ENCODE measurements around the gene ZNF814. TPM values are rescaled to one million over a fixed set of nuclear protein-coding genes. Genes with fewer than 3 reads are reported as not detected.

Gene ZNF814
- 3.9 and 6.1 TPM in 2 replicates for total RNA-seq
- 5.5 and 7.8 TPM in 2 replicates for polyA plus RNA-seq
- polyA plus RNA-seq (2012) = 6.4 and 10.5 TPM in 2 replicates
- polyA minus RNA-seq (ENCODE audit: low replicate concordance) = 4.6 and 10.3 TPM in 2 replicates

- Histone ChIP-seq H3K9me3 (ENCODE audit: control insufficient read depth, insufficient read depth, low read depth, low read length) (no peaks in the 10 kb centered on the region), H3K79me2 (ENCODE audit: control insufficient read depth, insufficient read depth, low read length) (peaks cover 15% of the 10 kb centered on the region), H3K27me3 (ENCODE audit: control insufficient read depth, insufficient read depth, low read length) (no peaks in the 10 kb centered on the region), H2AFZ (ENCODE audit: low read length) (peak within 1 kb of the TSS; percentile 94), H3K4me3 (replicated peaks in 1 of 4; ENCODE audit: control extremely low read depth in 1 of 4, insufficient read depth in 1 of 4, low read depth in 3 of 4, low read length in 4 of 4) (peak within 1 kb of the TSS; percentile 76 to 84 (median 82)), H3K36me3 (ENCODE audit: control insufficient read depth, insufficient read depth, low read length) (no peaks in the 10 kb centered on the region), H4K20me1 (ENCODE audit: control insufficient read depth, extremely low read depth, insufficient read depth, low read length) (no peaks in the 10 kb centered on the region), H3K27ac (ENCODE audit: insufficient read depth, low read length) (peak within 1 kb of the TSS; percentile 77), H3K4me2 (ENCODE audit: extremely low read depth, insufficient read depth, low read length) (peak within 1 kb of the TSS; percentile 84), H3K9ac (ENCODE audit: insufficient read depth, low read length) (peak within 1 kb of the TSS; percentile 64), H3K4me1 (ENCODE audit: control insufficient read depth, extremely low read depth, insufficient read depth, low read length) (no peaks in the 10 kb centered on the region)
- TF ChIP-seq, protein P1, sequence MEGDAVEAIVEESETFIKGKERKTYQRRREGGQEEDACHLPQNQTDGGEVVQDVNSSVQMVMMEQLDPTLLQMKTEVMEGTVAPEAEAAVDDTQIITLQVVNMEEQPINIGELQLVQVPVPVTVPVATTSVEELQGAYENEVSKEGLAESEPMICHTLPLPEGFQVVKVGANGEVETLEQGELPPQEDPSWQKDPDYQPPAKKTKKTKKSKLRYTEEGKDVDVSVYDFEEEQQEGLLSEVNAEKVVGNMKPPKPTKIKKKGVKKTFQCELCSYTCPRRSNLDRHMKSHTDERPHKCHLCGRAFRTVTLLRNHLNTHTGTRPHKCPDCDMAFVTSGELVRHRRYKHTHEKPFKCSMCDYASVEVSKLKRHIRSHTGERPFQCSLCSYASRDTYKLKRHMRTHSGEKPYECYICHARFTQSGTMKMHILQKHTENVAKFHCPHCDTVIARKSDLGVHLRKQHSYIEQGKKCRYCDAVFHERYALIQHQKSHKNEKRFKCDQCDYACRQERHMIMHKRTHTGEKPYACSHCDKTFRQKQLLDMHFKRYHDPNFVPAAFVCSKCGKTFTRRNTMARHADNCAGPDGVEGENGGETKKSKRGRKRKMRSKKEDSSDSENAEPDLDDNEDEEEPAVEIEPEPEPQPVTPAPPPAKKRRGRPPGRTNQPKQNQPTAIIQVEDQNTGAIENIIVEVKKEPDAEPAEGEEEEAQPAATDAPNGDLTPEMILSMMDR (conservative IDR thresholded peaks at IDR 0.05 in 1 of 2, IDR thresholded peaks at IDR 0.05 in 1 of 2; ENCODE audit: low read depth in 1 of 2, low read length in 2 of 2) = peak; percentile 40 to 42
- no peak for TF ChIP-seq EZH2 (IDR thresholded peaks at IDR 0.05; ENCODE audit: low read length, missing control alignments)
- peak; percentile 75 to 91 for DNase-seq (ENCODE audit: low read depth in 2 of 2)
Measured at GRCh38 chr19:57888560-57889231, at the start of gene ZNF814. ZNF814 (minus strand) TSS chr19:57889037; CDS start chr19:57888802, 235 bp downstream.

- Histone ChIP-seq H3K9ac (ENCODE audit: insufficient read depth, low read length) (no peak overlapping the region), H4K20me1 (ENCODE audit: control insufficient read depth, extremely low read depth, insufficient read depth, low read length) (no peaks in the 10 kb centered on the region), H3K27me3 (ENCODE audit: control insufficient read depth, insufficient read depth, low read length) (no peaks in the 10 kb centered on the region), H3K36me3 (ENCODE audit: control insufficient read depth, insufficient read depth, low read length) (no peaks in the 10 kb centered on the region), H3K4me1 (ENCODE audit: control insufficient read depth, extremely low read depth, insufficient read depth, low read length) (no peaks in the 10 kb centered on the region), H3K27ac (ENCODE audit: insufficient read depth, low read length) (no peak overlapping the region), H3K4me3 (replicated peaks in 1 of 4; ENCODE audit: control extremely low read depth in 1 of 4, insufficient read depth in 1 of 4, low read depth in 3 of 4, low read length in 4 of 4) (peak overlapping the region in 1 of 4 experiments; percentile 92), H3K4me2 (ENCODE audit: extremely low read depth, insufficient read depth, low read length) (no peak overlapping the region), H2AFZ (ENCODE audit: low read length) (no peak overlapping the region), H3K9me3 (ENCODE audit: control insufficient read depth, insufficient read depth, low read depth, low read length) (no peaks in the 10 kb centered on the region), H3K79me2 (ENCODE audit: control insufficient read depth, insufficient read depth, low read length) (no peaks in the 10 kb centered on the region)
- DNase-seq (ENCODE audit: low read depth in 2 of 2) = no peak
- TF ChIP-seq, protein P1 (conservative IDR thresholded peaks at IDR 0.05 in 1 of 2, IDR thresholded peaks at IDR 0.05 in 1 of 2; ENCODE audit: low read depth in 1 of 2, low read length in 2 of 2) = no peak
- TF ChIP-seq EZH2 (IDR thresholded peaks at IDR 0.05; ENCODE audit: low read length, missing control alignments) = no peak
Measured at GRCh38 chr19:57935731-57936130, 46.9 kb upstream of the ZNF814 start.

DNA sequence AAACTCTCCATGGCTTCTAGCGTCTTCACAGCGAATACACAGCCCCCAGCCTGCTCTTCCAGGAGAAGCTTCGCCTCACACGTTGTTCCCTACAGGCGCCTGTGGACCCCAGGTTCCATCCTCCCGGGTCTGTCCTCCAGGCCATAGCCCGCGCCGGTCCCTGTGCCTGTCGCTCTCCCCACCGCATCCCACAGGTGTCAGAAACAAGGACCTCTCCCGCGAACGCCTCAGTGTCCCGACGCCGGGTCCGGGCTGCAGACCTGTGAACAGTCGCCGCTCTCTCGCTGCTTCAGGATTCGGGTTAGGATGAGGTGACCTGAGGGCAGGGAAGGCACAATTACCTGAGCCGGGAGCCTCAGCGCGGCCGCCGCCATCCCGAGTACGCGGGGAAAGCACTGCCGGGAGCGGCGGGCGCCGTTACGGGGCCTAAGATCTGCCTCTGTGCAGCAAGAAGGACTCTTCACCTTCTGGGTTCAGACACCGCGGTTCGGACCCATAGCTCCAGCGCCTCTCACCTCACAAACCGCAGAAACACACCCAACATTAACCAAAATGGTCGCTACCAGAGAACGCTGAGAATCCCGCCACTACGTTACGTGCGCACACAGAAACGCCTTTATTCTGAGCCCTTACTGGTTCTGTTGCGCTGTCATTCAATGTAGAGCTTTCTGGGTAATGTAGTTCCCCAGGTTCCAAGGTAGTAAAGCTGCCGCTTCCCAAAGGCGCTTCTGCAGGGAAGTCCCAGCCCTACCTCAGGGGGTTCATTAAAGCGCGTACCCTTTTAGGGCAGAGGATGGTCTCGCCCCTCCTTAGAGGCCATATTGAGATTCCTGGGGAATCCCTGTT, 46.2 kb upstream of the ZNF814 start, which contains the start of gene ZNF418:
Gene ZNF418, minus strand, starts transcription at position 583 of the 846 bp plus-strand sequence. CDS start 1,580 bp downstream, outside the sequence.
- Histone ChIP-seq H3K4me1 (ENCODE audit: control insufficient read depth, extremely low read depth, insufficient read depth, low read length) (no peaks in the 10 kb centered on the region), H3K36me3 (ENCODE audit: control insufficient read depth, insufficient read depth, low read length) (no peaks in the 10 kb centered on the region), H3K27me3 (ENCODE audit: control insufficient read depth, insufficient read depth, low read length) (no peaks in the 10 kb centered on the region), H3K9me3 (ENCODE audit: control insufficient read depth, insufficient read depth, low read depth, low read length) (no peaks in the 10 kb centered on the region), H3K79me2 (ENCODE audit: control insufficient read depth, insufficient read depth, low read length) (no peaks in the 10 kb centered on the region), H3K27ac (ENCODE audit: insufficient read depth, low read length) (peak within 1 kb of the TSS; percentile 8), H2AFZ (ENCODE audit: low read length) (peak within 1 kb of the TSS; percentile 83), H3K4me2 (ENCODE audit: extremely low read depth, insufficient read depth, low read length) (peak within 1 kb of the TSS; percentile 81), H3K4me3 (replicated peaks in 1 of 4; ENCODE audit: control extremely low read depth in 1 of 4, insufficient read depth in 1 of 4, low read depth in 3 of 4, low read length in 4 of 4) (peak within 1 kb of the TSS; percentile 64 to 92 (median 80)), H3K9ac (ENCODE audit: insufficient read depth, low read length) (peak within 1 kb of the TSS; percentile 66), H4K20me1 (ENCODE audit: control insufficient read depth, extremely low read depth, insufficient read depth, low read length) (no peaks in the 10 kb centered on the region)
- DNase-seq (ENCODE audit: low read depth in 2 of 2) = peak; percentile 88 to 89
- TF ChIP-seq EZH2 (IDR thresholded peaks at IDR 0.05; ENCODE audit: low read length, missing control alignments) = no peak
- TF ChIP-seq, protein P1 (conservative IDR thresholded peaks at IDR 0.05 in 1 of 2, IDR thresholded peaks at IDR 0.05 in 1 of 2; ENCODE audit: low read depth in 1 of 2, low read length in 2 of 2) = no peak

All from fibroblast of lung (primary cell).